Nephron progenitor cell (in vitro differentiated cells): ENCODE measurements around the gene ZDHHC11B.
"Not testable (repeated sequence)": the region's sequence is repeated elsewhere in the genome, so short reads cannot be mapped to it uniquely, and the experiment has no call there.

ENCODE experiments used
- DNase-seq: peaks from one replicate; pipeline ENCODE4 v3.0.0; 2021
- H3K27ac Mint-ChIP-seq: 2 replicates; pipeline ENCODE4 v1.8.0; 2021; ENCODE audit warnings: mild to moderate bottlenecking, moderate library complexity, mixed read lengths
- H3K27me3 Mint-ChIP-seq: 2 replicates; pipeline ENCODE4 v1.8.0; 2021; ENCODE audit warnings: mild to moderate bottlenecking, low read depth, mixed read lengths; ENCODE audit not compliant: poor library complexity
- H3K36me3 Mint-ChIP-seq: 2 replicates; pipeline ENCODE4 v1.8.0; 2021; ENCODE audit warnings: low read depth, mixed read lengths
- H3K4me1 Mint-ChIP-seq: 2 replicates; pipeline ENCODE4 v1.8.0; 2021; ENCODE audit warnings: mixed read lengths
- H3K4me3 Mint-ChIP-seq: 2 replicates; pipeline ENCODE4 v1.8.0; 2021; ENCODE audit warnings: mild to moderate bottlenecking, moderate library complexity, mixed read lengths
- H3K9me3 Mint-ChIP-seq: 2 replicates; pipeline ENCODE4 v1.8.0; 2021; ENCODE audit warnings: mild to moderate bottlenecking, moderate library complexity, mixed read lengths
- TF ChIP-seq, protein P1 (sequence below): fragments of 200-600 bp; sonication (generic); IDR thresholded peaks from 2 replicates; pipeline ENCODE4 v1.5.0; 2021; ENCODE audit warnings: antibody characterized with exemption

ZDHHC11B gene

DNA sequence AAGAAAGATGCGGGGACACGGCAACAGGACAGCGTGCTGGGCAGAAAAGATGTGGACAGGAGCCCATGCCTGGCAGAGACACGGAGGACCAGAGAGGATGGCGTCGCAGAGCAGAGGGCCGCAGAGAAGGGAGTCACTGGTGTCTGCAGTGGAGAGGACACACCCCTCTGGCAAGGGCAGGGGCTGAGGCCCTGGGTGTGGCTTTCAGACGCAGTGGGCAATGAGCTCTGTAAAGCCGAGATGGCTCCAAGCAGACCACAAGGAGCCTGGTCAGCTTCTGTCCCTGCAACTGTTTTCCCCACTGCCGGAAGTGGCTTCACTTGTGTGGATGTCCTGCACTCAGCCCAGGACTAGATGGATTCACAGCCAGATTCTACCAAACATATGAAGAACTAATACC lies 4.2 kb upstream of the ZDHHC11B start:
- H3K4me1 Mint-ChIP-seq, H3K27ac Mint-ChIP-seq, H3K4me3 Mint-ChIP-seq, DNase-seq: not testable (repeated sequence)
- Mint-ChIP-seq H3K36me3 (peaks cover 48% of the 10 kb centered on the region), H3K9me3 (peaks cover 58% of the 10 kb centered on the region), H3K27me3 (peaks cover 51% of the 10 kb centered on the region)

DNA sequence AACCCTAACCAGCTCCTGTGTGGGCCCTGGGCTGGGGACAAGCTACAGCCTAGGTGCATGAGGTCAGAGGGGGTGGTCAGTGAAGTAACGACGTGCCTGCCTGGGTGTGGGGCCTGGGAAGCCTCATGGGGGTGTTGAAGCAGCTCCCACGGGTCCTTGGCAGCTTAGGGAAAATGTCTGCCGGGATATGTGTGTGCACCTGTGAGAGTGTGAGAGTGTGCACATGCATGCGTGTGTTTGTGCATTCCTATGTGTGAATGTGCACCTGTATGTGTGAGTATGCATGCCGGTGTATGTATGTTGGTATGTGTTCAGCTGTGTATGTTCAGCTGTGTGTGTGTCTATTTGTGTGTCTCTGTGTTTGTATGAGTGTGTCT lies 3.3 kb upstream of the ZDHHC11B start:
- peaks cover 49% of the 10 kb centered on the region for H3K27me3 Mint-ChIP-seq
- peaks cover 40% of the 10 kb centered on the region for H3K36me3 Mint-ChIP-seq
- H3K27ac Mint-ChIP-seq, H3K4me1 Mint-ChIP-seq, H3K4me3 Mint-ChIP-seq, DNase-seq: not testable (repeated sequence)
- H3K9me3 Mint-ChIP-seq: peaks cover 50% of the 10 kb centered on the region

DNA sequence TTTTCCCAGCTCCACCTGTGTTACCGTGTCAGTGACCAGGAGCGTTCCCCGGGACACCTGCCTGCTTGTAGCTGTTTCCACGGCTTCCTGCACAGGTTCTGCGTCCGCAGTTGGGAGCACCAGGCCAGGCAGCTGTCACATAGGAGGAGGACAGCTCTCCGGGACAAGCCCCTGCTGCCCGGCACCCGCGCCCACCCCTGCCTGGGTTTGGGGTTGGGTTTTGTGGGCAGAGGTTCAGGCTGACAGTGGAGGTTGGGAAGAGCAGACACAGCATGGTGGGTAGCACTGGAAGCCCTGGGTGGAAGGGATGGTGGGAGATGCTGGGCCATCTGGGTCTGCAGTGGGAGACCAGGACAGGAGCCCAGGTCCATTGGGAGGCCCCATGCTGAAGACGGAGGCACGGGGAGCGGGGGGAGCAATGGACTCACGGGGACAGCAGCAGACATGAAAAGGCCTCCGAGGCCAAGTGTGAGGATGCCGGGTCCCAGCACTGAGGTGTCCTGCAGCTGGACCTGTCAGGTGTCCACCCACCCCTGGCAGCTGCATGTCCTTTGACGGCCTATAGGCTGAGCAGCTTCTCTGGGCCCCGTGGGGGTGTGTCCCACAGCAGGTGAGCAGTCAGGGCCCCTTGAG lies 2.8 kb upstream of the ZDHHC11B start:
- DNase-seq, H3K4me3 Mint-ChIP-seq, H3K4me1 Mint-ChIP-seq, H3K27ac Mint-ChIP-seq: not testable (repeated sequence)
- Mint-ChIP-seq H3K9me3 (peaks cover 45% of the 10 kb centered on the region), H3K36me3 (peaks cover 40% of the 10 kb centered on the region), H3K27me3 (peaks cover 49% of the 10 kb centered on the region)

DNA sequence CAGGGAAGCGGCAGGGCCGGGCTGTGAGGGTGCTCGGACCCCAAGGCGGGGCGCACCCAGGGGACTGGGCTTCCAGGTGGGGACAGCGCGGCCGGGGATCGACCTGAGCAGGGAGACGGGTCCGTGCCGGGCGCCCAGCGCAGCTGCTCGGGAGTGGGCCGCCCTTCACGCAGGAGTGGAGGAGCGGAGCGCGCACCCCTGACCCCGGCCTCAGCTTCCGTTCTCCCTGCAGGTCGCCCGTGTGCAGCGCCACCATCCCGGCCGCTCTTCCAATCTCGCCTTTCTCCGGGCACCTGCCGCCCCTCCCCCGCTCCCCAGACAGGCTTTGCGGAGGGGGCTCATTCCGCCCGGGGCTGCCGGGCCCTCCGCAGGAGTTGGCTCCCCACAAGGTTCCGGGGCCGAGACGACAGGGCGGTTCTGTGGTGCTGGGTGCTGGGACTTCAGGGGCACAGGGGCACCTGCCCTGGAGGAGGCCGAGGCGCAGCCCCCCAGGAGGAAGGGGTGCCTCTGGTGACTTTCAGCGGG lies 714 bp upstream of the ZDHHC11B start:
- H3K36me3 Mint-ChIP-seq: peaks cover 25% of the 10 kb centered on the region
- not testable (repeated sequence) for DNase-seq, H3K27ac Mint-ChIP-seq, H3K4me1 Mint-ChIP-seq
- peaks cover 25% of the 10 kb centered on the region for H3K9me3 Mint-ChIP-seq
- peaks cover 36% of the 10 kb centered on the region for H3K27me3 Mint-ChIP-seq
- H3K4me3 Mint-ChIP-seq: peak overlapping the region; percentile 76

DNA sequence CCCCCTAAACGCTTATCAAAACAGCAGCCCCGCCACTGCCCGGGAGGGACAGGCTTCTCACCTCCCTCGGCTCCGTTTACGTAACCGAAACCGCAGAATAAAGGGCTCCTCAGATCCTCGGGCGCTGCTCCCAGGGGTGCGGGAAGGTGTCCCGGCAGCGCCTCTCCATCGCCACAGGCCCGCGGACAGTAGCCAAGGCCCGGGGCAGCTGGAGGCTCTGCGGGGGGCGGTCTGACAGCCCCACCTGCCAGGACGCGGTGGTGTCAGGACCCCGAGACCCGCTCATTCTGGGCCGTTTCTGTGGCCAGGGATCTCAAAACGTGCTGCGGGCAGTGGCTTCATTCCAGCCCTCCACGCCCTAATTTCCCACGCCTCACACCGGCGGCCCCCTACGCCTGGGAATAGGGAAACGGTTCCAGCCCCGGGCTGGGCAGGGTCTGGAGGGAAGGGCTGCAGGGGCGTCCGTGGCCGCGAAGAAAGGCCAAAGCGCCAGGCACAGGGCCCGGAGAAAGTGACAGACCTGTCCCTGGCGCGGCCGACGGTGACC lies 575 bp downstream of the ZDHHC11B start:
- Mint-ChIP-seq H3K36me3 (peaks cover 13% of the 10 kb centered on the region), H3K27me3 (peaks cover 26% of the 10 kb centered on the region), H3K9me3 (peaks cover 13% of the 10 kb centered on the region), H3K4me3 (peak overlapping the region; percentile 62)
- peak; percentile 49 for DNase-seq
- not testable (repeated sequence) for H3K27ac Mint-ChIP-seq, H3K4me1 Mint-ChIP-seq

DNA sequence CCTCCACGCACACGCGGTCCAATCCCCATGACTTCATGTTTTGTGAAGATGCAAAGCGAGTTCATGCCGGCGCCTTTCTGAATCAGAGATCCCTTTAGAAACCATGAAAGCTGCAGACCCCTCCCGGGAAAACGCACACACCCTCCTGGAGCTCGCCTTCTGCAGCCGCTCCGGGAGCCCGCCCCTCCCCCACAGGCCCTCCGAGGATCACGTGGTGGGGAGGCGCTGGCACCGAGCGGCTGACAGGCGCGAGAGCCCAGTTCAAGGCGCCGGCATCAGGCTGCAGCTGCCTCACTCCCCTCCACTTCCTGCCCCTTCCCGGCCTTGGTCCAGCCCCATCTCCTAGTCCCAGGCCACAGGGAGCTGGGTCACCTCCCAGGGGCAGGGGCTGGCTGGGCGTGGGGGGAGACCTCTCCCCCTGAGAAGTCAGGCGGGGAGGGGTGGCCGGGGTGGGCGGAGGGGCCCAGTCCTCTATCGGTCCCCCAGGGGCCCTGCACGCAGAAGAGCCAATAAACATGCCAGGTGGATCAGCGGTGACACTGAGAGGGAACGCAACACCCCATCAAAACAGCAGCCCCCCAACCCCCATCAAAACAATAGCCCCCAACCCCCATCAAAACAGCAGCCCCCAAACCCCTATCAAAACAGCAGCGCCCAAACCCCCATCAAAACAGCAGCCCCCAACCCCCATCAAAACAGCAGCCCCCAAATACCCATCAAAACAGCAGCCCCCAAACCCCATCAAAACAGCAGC lies 1.3 kb downstream of the ZDHHC11B start:
- not testable (repeated sequence) for H3K4me1 Mint-ChIP-seq, H3K36me3 Mint-ChIP-seq, H3K27ac Mint-ChIP-seq, H3K9me3 Mint-ChIP-seq
- Mint-ChIP-seq H3K27me3 (peaks cover 19% of the 10 kb centered on the region), H3K4me3 (peak overlapping the region; percentile 62)
- peak; percentile 42 for DNase-seq

DNA sequence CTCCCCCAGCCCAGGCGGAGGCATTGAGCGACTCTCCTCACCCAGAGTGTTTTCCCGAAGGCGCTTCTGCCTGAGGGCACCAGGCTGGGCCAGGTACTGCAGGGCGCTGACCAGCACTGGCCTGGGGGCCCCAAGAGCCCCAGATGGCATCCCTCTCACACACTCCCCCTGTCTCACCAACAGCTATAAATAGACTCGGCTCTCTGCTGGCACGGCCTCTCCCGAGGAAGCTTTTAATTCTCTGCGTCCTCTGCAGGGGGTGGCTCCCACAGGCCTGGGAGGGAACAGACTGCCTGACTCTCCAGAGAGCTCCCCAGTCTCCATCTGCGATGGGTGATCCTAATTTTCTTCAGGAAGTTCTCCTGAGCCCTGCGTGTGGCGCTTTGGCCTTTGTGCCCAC lies 2.2 kb downstream of the ZDHHC11B start:
- not testable (repeated sequence) for H3K36me3 Mint-ChIP-seq, H3K9me3 Mint-ChIP-seq, H3K4me1 Mint-ChIP-seq, DNase-seq, H3K27ac Mint-ChIP-seq, H3K4me3 Mint-ChIP-seq
- peaks cover 13% of the 10 kb centered on the region for H3K27me3 Mint-ChIP-seq

DNA sequence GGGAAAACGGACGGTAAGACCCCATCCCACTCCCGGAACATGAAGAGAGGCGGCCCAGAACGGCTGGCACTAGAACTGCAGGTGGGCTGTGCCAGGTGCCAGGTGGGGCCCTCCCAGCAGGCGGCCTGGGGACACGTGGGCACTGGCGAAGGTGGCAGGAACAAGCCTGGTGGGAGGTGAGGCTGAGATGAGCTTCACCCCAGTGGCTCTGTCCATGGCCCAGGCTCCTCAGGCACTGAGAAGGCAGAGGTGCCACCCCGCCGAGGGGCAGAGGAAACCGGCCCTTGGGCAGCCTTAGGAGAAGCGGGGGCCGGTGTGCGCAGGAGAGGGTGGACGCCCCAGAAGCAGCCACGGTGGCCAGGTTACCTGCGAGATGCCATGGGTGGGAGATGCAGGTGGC lies 4.0 kb downstream of the ZDHHC11B start:
- DNase-seq, H3K4me3 Mint-ChIP-seq, H3K9me3 Mint-ChIP-seq, H3K36me3 Mint-ChIP-seq, H3K27ac Mint-ChIP-seq: not testable (repeated sequence)
- Mint-ChIP-seq H3K4me1 (peaks cover 12% of the 10 kb centered on the region), H3K27me3 (peaks cover 15% of the 10 kb centered on the region)

DNA sequence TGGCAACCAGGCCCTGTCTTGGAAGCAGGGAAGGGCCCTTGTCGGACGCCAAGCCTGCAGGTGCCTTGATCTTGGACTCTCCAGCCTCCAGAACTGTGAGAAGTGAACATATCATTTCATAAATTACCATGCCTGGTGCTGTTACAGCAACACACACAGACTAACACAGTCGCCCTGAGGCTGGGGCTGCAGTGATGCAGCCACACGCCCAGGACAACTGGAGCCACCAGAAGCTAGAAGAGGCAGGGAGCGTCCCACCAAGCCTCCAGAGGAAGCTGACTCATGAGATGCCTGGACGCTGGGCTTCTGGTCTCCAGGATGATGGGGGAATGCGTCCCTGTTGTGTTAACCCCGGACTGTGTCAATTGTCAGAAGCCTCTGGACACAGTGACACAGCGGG lies 5.6 kb downstream of the ZDHHC11B start:
- not testable (repeated sequence) for H3K36me3 Mint-ChIP-seq, H3K27ac Mint-ChIP-seq, DNase-seq, H3K4me3 Mint-ChIP-seq, H3K9me3 Mint-ChIP-seq
- H3K27me3 Mint-ChIP-seq: peaks cover 10% of the 10 kb centered on the region
- H3K4me1 Mint-ChIP-seq: peaks cover 12% of the 10 kb centered on the region

DNA sequence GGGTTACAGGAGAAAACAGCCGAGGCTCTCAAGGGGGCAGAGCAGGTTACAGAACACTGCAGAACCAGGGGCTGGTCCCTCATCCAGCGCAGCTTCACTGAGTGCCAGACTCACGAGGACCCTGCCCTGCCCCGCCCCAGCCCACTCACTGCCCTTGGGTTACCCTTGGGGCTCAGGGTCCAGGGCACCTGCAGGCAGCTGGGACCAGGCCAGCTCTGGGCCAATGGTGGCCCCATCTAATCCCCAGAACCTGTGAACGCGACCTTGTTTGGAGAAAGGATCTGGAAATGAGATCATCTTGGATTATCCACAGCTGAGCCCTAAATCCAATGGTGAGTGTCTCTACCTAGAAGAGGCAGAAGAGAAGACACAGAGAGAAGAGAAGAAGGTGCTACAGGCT lies 6.1 kb downstream of the ZDHHC11B start:
- not testable (repeated sequence) for H3K27me3 Mint-ChIP-seq, H3K4me3 Mint-ChIP-seq, H3K9me3 Mint-ChIP-seq, H3K36me3 Mint-ChIP-seq, H3K27ac Mint-ChIP-seq, DNase-seq
- peaks cover 12% of the 10 kb centered on the region for H3K4me1 Mint-ChIP-seq

DNA sequence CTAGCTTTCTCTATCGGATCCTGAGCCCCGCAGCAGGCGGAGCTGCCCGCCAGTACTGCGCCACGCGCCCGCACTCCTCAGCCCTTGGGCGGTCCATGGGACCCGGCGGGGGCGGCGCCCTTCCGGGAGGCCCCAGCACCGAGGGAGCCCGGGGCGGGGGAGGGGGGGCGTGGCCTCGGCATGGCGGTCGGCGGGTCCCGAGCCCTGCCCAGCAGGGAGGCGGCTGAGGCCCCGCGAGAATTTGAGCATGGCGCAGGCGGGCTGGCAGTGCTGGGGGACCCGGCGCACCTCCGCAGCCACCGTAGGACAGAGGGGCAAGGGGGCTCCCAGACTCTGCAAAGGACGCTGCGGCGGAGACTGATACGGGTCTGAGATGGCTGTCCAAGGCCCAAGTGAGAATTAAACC lies 6.8 kb downstream of the ZDHHC11B start:
- Mint-ChIP-seq H3K27ac (no peak overlapping the region), H3K4me1 (peaks cover 12% of the 10 kb centered on the region), H3K9me3 (peaks cover 5% of the 10 kb centered on the region), H3K4me3 (no peak overlapping the region), H3K36me3 (peaks cover 5% of the 10 kb centered on the region), H3K27me3 (peaks cover 7% of the 10 kb centered on the region)
- TF ChIP-seq, protein P1, sequence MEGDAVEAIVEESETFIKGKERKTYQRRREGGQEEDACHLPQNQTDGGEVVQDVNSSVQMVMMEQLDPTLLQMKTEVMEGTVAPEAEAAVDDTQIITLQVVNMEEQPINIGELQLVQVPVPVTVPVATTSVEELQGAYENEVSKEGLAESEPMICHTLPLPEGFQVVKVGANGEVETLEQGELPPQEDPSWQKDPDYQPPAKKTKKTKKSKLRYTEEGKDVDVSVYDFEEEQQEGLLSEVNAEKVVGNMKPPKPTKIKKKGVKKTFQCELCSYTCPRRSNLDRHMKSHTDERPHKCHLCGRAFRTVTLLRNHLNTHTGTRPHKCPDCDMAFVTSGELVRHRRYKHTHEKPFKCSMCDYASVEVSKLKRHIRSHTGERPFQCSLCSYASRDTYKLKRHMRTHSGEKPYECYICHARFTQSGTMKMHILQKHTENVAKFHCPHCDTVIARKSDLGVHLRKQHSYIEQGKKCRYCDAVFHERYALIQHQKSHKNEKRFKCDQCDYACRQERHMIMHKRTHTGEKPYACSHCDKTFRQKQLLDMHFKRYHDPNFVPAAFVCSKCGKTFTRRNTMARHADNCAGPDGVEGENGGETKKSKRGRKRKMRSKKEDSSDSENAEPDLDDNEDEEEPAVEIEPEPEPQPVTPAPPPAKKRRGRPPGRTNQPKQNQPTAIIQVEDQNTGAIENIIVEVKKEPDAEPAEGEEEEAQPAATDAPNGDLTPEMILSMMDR: no peak
- DNase-seq: no peak
